HepG2 (cell line): ENCODE measurements around the gene DTNB. TPM values are rescaled to one million over a fixed set of nuclear protein-coding genes. Genes with fewer than 3 reads are reported as not detected.

ENCODE experiments used
- ATAC-seq: fragments of 200-7000 bp; cut with Tn5 transposase; 3 replicates; pipeline ENCODE4 v1.9.1; 2020; ENCODE audit warnings: mild to moderate bottlenecking, moderate library complexity
- BruUV-seq: library from RNA; stranded (reverse); fragments of 400-500 nt; replicated peaks from 2 replicates; lab custom pipeline; 2021; lab: Mats Ljungman, UMichigan
- CTCF ChIA-PET: fragments of 300-600 bp; formaldehyde crosslinking; extraction: SDS; loops from one replicate; lab custom pipeline; 2021; ENCODE audit warnings: low total read pairs, inconsistent platforms, low intra/inter-chr PET ratio; lab: Yijun Ruan, JAX
- POLR2A ChIA-PET: fragments of 350-600 bp; sonication (Branson Sonifier 250); formaldehyde crosslinking; loops from one replicate; lab custom pipeline; 2020; ENCODE audit warnings: antibody characterized with exemption, inconsistent platforms; lab: Yijun Ruan, JAX
- DNase-seq: peaks from one replicate; pipeline ENCODE4 v3.0.0-alpha.2; 2015; ENCODE audit warnings: low spot score
- FAIRE-seq: peaks from 3 replicates; lab custom pipeline; 2011; peaks lifted over from hg19 to GRCh38; lab: Jason Lieb, UNC
- H2AFZ ChIP-seq: one replicate; pipeline ENCODE4 v1.6.1; 2011; ENCODE audit warnings: low read length, inconsistent platforms
- H3K27ac ChIP-seq: fragments of 300-600 bp; 3 replicates; pipeline ENCODE4 v1.8.0; 2011; ENCODE audit warnings: mixed run types, mild to moderate bottlenecking, mixed read lengths, low read length, inconsistent platforms; ENCODE audit not compliant: insufficient read depth; ENCODE audit errors: extremely low read length
- H3K27me3 ChIP-seq, 2 experiments: fragments of 200-600 bp in 1 of 2; 2 replicates in 1 of 2; 3 replicates in 1 of 2; pipeline versions ENCODE4 v1.6.0 to v1.8.0; 2011; ENCODE audit warnings: low read length in 2 of 2, mild to moderate bottlenecking in 2 of 2, moderate library complexity in 2 of 2, inconsistent platforms in 1 of 2; ENCODE audit not compliant: insufficient read depth in 2 of 2, control insufficient read depth in 1 of 2
- H3K36me3 ChIP-seq, 2 experiments: fragments of 200-600 bp in 1 of 2; replicated peaks in 1 of 2; 2 replicates in 1 of 2; 3 replicates in 1 of 2; pipeline versions ENCODE4 v1.5.1 to v1.8.0; 2011; ENCODE audit warnings: low read length in 2 of 2, inconsistent platforms in 1 of 2; ENCODE audit not compliant: insufficient read depth in 2 of 2, control insufficient read depth in 1 of 2
- H3K4me1 ChIP-seq: 2 replicates; pipeline ENCODE4 v1.5.1; 2012; ENCODE audit warnings: low read length, inconsistent platforms; ENCODE audit not compliant: insufficient read depth
- H3K4me2 ChIP-seq: 2 replicates; pipeline ENCODE4 v1.6.0; 2011; ENCODE audit warnings: low read depth, low read length, inconsistent platforms
- H3K4me3 ChIP-seq, 3 experiments: fragments of 200-600 bp in 1 of 3; sonication (generic), shearing (Covaris generic) in 1 of 3; replicated peaks in 1 of 3; 2 replicates each; pipeline ENCODE4 v1.5.1; 2011 to 2016; ENCODE audit warnings: low read length in 3 of 3, inconsistent platforms in 2 of 3, low read depth in 2 of 3, mild to moderate bottlenecking in 2 of 3, control low read depth in 1 of 3, mixed read lengths in 1 of 3; ENCODE audit not compliant: insufficient read depth in 1 of 3
- H3K79me2 ChIP-seq: one replicate; pipeline ENCODE4 v1.6.1; 2011; ENCODE audit warnings: low read length, inconsistent platforms; ENCODE audit not compliant: insufficient read depth
- H3K9ac ChIP-seq: 2 replicates; pipeline ENCODE4 v1.6.0; 2011; ENCODE audit warnings: mild to moderate bottlenecking, low read depth, low read length, inconsistent platforms; ENCODE audit not compliant: insufficient read depth
- H3K9me3 ChIP-seq: 2 replicates; pipeline ENCODE4 v1.5.1; 2012; ENCODE audit warnings: mild to moderate bottlenecking, low read length
- H4K20me1 ChIP-seq: 2 replicates; pipeline ENCODE4 v1.6.0; 2011; ENCODE audit warnings: inconsistent platforms, mild to moderate bottlenecking, low read length, moderate library complexity; ENCODE audit not compliant: insufficient read depth
- BORCS8-MEF2B ChIP-seq: sonication (generic); formaldehyde crosslinking; IDR thresholded peaks from 2 replicates; pipeline ENCODE4 v1.8.0; 2022; ENCODE audit warnings: mild to moderate bottlenecking, missing genetic modification reagents
- CCDC6 ChIP-seq: sonication (generic); formaldehyde crosslinking; IDR thresholded peaks from 2 replicates; pipeline ENCODE4 v1.8.1; 2022; ENCODE audit warnings: mild to moderate bottlenecking, missing genetic modification reagents, moderate library complexity
- KAT7 ChIP-seq: IDR thresholded peaks from 2 replicates; pipeline ENCODE4 v1.6.1; 2018; ENCODE audit warnings: borderline replicate concordance, missing compliant biosample characterization
- RAD21 ChIP-seq: fragments of 450-650 bp; formaldehyde crosslinking; IDR thresholded peaks from 2 replicates; pipeline ENCODE4 v1.5.0; 2020; ENCODE audit warnings: mild to moderate bottlenecking
- STAG1 ChIP-seq: sonication (generic); formaldehyde crosslinking; IDR thresholded peaks from 2 replicates; pipeline ENCODE4 v1.4.0; 2020; ENCODE audit warnings: missing genetic modification reagents
- WGBS: methylation state at CpG from one replicate; pipeline ENCODE4 v1.1.6; 2017; ENCODE audit warnings: low lambda C conversion rate; 5-methylcytosine and 5-hydroxymethylcytosine counted together
- in situ Hi-C: cut with HindIII; loops from 2 replicates; pipeline ENCODE4 v1.10.0; 2017; ENCODE audit warnings: low pct_unique_long_range_greater_than_20kb; ENCODE audit not compliant: extremely low pct_ligation_motif_present
- intact Hi-C: fragments of 100-400 bp; cut with micrococcal nuclease; formaldehyde crosslinking; loops from one replicate; pipeline ENCODE4 v1.10.0; 2022; ENCODE audit not compliant: unreplicated experiment
- polyA plus RNA-seq, 8 experiments: library from polyadenylated mRNA; depleted of rRNA in 3 of 8; stranded (reverse) in 7 of 8; unstranded in 1 of 8; fragments of >200 nt; fragmentation: Illumina TruSeq in 4 of 8; extraction: Trizol in 4 of 8; gene quantifications; 2 replicates each; pipeline versions ENCODE4 v1.2.1 to v1.2.3, GENCODE V29; 2011 to 2016; ENCODE audit warnings: low read depth in 4 of 8, missing spikeins in 1 of 8, mixed read lengths in 1 of 8; ENCODE audit not compliant: insufficient read depth in 1 of 8
- total RNA-seq, 5 experiments: library from RNA; depleted of rRNA; stranded (reverse); fragments of >200 nt; fragmentation: Illumina TruSeq; extraction: Trizol; gene quantifications; 2 replicates each; pipeline ENCODE4 v1.2.3, GENCODE V29; 2016; ENCODE audit warnings: low read depth in 1 of 5
- TF ChIP-seq, protein P1 (sequence below): IDR thresholded peaks from 2 replicates; pipeline ENCODE4 v1.6.1; 2018; ENCODE audit warnings: missing genetic modification reagents
- TF ChIP-seq, protein P2 (sequence below): sonication (generic); formaldehyde crosslinking; IDR thresholded peaks from 2 replicates; pipeline ENCODE4 v1.5.0; 2020; ENCODE audit warnings: mild to moderate bottlenecking, missing genetic modification reagents, borderline replicate concordance
- TF ChIP-seq, protein P3 (sequence below): sonication (generic); formaldehyde crosslinking; IDR thresholded peaks from 2 replicates; pipeline ENCODE4 v1.5.0; 2020; ENCODE audit warnings: mild to moderate bottlenecking, missing genetic modification reagents, moderate library complexity
- TF ChIP-seq, protein P4 (sequence below): sonication (generic); formaldehyde crosslinking; IDR thresholded peaks from 2 replicates; pipeline ENCODE4 v1.9.0; 2021; ENCODE audit warnings: mild to moderate bottlenecking, missing genetic modification reagents

Gene DTNB
- total and polyA plus RNA-seq, 2 of the 13 experiments (the other 11 are each of a cell fraction or from before 2014, with no cell fraction given): 14.4 to 23.9 TPM

DNA sequence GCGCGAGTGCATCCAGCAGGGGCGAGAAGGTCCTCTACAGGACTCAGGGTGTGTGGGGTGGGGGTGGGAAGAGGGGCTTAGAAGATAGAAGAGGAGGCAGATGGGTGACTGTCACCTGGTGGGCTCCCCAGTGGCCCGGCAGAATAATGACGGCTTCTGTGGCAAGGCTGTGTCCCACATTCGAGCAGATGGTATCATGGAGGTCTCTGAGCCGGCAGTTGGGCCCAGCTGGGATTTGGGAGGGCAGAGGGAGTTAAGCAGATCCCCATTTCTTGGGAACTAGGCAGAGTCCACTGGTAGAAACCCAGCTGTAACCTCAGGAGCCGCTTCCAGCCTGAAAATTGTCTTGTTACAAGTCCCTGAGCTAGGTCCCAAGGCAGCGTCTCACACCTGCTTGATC, 28.4 kb upstream of the DTNB start (continued):
- TF ChIP-seq, protein P1, sequence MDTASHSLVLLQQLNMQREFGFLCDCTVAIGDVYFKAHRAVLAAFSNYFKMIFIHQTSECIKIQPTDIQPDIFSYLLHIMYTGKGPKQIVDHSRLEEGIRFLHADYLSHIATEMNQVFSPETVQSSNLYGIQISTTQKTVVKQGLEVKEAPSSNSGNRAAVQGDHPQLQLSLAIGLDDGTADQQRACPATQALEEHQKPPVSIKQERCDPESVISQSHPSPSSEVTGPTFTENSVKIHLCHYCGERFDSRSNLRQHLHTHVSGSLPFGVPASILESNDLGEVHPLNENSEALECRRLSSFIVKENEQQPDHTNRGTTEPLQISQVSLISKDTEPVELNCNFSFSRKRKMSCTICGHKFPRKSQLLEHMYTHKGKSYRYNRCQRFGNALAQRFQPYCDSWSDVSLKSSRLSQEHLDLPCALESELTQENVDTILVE: no peak
- TF ChIP-seq CCDC6 (no peak), KAT7 (CRISPR knock-in tag) (no peak)

DNA sequence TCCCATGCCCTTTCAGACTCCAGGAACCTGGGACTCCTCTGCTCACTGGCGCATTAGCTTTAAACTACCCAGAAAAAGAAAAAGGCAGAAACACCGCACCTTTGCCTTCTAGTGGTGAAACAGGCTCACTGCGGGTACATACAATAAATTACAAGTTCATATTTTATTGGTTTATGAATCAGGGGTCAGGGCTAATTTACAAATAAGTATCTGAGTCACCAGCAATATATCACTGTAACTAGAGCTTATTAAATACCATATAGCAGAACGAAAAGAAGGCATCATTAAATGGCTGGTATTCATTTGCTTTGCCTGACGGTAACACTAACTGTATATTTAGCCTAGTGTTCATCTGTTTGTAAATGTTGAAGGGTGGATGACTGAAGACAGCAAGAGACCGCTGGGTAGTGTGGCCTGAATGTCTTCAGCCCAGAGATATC, 26.9 kb upstream of the DTNB start:
- in situ Hi-C loops (no loop called here), intact Hi-C loops (loop anchor here (1.0 kb wide), 1 partner anchor 93 kb away; no protein-coding TSS in a partner anchor)
- ATAC-seq: peak; percentile 36
- Histone ChIP-seq H3K4me1 (peaks cover 22% of the 10 kb centered on the region), H3K36me3 (no peaks in the 10 kb centered on the region), H3K27ac (no peak overlapping the region), H3K4me3 (no peak overlapping the region), H3K27me3 (peaks cover 3 to 34% of the 10 kb centered on the region in 2 experiments; a peak in 3 of 5 replicates), H3K9ac (no peak overlapping the region), H2AFZ (no peak overlapping the region), H3K79me2 (no peaks in the 10 kb centered on the region), H3K9me3 (no peaks in the 10 kb centered on the region), H4K20me1 (no peaks in the 10 kb centered on the region), H3K4me2 (no peak overlapping the region)
- WGBS: 10% methylated on average over 6 of the region's 6 CpGs
- peak; percentile 41 for DNase-seq
- ChIA-PET POLR2A (interaction anchor here (0.8 to 1.3 kb wide), 2 partner anchors 10 to 338 kb away, joined by 3 read pairs; no protein-coding TSS in a partner anchor), CTCF (interaction anchor here (1.9 kb wide), 1 partner anchor 93 kb away, joined by 18 read pairs; no protein-coding TSS in a partner anchor)
- no TSS peak for BruUV-seq
- FAIRE-seq: peak; percentile 83
- TF ChIP-seq, protein P2, sequence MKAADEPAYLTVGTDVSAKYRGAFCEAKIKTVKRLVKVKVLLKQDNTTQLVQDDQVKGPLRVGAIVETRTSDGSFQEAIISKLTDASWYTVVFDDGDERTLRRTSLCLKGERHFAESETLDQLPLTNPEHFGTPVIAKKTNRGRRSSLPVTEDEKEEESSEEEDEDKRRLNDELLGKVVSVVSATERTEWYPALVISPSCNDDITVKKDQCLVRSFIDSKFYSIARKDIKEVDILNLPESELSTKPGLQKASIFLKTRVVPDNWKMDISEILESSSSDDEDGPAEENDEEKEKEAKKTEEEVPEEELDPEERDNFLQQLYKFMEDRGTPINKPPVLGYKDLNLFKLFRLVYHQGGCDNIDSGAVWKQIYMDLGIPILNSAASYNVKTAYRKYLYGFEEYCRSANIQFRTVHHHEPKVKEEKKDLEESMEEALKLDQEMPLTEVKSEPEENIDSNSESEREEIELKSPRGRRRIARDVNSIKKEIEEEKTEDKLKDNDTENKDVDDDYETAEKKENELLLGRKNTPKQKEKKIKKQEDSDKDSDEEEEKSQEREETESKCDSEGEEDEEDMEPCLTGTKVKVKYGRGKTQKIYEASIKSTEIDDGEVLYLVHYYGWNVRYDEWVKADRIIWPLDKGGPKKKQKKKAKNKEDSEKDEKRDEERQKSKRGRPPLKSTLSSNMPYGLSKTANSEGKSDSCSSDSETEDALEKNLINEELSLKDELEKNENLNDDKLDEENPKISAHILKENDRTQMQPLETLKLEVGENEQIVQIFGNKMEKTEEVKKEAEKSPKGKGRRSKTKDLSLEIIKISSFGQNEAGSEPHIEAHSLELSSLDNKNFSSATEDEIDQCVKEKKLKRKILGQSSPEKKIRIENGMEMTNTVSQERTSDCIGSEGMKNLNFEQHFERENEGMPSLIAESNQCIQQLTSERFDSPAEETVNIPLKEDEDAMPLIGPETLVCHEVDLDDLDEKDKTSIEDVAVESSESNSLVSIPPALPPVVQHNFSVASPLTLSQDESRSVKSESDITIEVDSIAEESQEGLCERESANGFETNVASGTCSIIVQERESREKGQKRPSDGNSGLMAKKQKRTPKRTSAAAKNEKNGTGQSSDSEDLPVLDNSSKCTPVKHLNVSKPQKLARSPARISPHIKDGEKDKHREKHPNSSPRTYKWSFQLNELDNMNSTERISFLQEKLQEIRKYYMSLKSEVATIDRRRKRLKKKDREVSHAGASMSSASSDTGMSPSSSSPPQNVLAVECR (CRISPR knock-in tag): no peak
- TF ChIP-seq STAG1 (CRISPR knock-in tag) (peak; percentile 62), RAD21 (CRISPR knock-in tag) (peak; percentile 30), BORCS8-MEF2B (CRISPR knock-in tag) (no peak)
- TF ChIP-seq, protein P3, sequence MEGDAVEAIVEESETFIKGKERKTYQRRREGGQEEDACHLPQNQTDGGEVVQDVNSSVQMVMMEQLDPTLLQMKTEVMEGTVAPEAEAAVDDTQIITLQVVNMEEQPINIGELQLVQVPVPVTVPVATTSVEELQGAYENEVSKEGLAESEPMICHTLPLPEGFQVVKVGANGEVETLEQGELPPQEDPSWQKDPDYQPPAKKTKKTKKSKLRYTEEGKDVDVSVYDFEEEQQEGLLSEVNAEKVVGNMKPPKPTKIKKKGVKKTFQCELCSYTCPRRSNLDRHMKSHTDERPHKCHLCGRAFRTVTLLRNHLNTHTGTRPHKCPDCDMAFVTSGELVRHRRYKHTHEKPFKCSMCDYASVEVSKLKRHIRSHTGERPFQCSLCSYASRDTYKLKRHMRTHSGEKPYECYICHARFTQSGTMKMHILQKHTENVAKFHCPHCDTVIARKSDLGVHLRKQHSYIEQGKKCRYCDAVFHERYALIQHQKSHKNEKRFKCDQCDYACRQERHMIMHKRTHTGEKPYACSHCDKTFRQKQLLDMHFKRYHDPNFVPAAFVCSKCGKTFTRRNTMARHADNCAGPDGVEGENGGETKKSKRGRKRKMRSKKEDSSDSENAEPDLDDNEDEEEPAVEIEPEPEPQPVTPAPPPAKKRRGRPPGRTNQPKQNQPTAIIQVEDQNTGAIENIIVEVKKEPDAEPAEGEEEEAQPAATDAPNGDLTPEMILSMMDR (CRISPR knock-in tag): peak; percentile 72
- TF ChIP-seq, protein P4, sequence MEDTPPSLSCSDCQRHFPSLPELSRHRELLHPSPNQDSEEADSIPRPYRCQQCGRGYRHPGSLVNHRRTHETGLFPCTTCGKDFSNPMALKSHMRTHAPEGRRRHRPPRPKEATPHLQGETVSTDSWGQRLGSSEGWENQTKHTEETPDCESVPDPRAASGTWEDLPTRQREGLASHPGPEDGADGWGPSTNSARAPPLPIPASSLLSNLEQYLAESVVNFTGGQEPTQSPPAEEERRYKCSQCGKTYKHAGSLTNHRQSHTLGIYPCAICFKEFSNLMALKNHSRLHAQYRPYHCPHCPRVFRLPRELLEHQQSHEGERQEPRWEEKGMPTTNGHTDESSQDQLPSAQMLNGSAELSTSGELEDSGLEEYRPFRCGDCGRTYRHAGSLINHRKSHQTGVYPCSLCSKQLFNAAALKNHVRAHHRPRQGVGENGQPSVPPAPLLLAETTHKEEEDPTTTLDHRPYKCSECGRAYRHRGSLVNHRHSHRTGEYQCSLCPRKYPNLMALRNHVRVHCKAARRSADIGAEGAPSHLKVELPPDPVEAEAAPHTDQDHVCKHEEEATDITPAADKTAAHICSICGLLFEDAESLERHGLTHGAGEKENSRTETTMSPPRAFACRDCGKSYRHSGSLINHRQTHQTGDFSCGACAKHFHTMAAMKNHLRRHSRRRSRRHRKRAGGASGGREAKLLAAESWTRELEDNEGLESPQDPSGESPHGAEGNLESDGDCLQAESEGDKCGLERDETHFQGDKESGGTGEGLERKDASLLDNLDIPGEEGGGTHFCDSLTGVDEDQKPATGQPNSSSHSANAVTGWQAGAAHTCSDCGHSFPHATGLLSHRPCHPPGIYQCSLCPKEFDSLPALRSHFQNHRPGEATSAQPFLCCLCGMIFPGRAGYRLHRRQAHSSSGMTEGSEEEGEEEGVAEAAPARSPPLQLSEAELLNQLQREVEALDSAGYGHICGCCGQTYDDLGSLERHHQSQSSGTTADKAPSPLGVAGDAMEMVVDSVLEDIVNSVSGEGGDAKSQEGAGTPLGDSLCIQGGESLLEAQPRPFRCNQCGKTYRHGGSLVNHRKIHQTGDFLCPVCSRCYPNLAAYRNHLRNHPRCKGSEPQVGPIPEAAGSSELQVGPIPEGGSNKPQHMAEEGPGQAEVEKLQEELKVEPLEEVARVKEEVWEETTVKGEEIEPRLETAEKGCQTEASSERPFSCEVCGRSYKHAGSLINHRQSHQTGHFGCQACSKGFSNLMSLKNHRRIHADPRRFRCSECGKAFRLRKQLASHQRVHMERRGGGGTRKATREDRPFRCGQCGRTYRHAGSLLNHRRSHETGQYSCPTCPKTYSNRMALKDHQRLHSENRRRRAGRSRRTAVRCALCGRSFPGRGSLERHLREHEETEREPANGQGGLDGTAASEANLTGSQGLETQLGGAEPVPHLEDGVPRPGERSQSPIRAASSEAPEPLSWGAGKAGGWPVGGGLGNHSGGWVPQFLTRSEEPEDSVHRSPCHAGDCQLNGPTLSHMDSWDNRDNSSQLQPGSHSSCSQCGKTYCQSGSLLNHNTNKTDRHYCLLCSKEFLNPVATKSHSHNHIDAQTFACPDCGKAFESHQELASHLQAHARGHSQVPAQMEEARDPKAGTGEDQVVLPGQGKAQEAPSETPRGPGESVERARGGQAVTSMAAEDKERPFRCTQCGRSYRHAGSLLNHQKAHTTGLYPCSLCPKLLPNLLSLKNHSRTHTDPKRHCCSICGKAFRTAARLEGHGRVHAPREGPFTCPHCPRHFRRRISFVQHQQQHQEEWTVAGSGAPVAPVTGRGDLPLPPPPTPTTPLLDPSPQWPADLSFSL (CRISPR knock-in tag): no peak
